CMK (cell line): ENCODE data around the gene GLB1L.
A peak's percentile ranks its signal among the peaks of the same experiment; 100 is the strongest.
"Not testable (repeated sequence)": the region's sequence is repeated elsewhere in the genome, so short reads cannot be mapped to it uniquely, and the experiment has no call there.

ENCODE experiments used
- DNase-seq: peaks from one replicate; pipeline ENCODE4 v3.0.0-alpha.2; 2010; ENCODE audit warnings: low read depth

The GLB1L gene

GRCh38 chr2:219206328-219207133 lies 38.7 kb downstream of the GLB1L start, which contains the start of gene ZFAND2B:
TSS of gene ZFAND2B (plus strand) at chr2:219206782. CDS start at chr2:219206988, 206 bp downstream.
- peak; percentile 80 for DNase-seq

DNA sequence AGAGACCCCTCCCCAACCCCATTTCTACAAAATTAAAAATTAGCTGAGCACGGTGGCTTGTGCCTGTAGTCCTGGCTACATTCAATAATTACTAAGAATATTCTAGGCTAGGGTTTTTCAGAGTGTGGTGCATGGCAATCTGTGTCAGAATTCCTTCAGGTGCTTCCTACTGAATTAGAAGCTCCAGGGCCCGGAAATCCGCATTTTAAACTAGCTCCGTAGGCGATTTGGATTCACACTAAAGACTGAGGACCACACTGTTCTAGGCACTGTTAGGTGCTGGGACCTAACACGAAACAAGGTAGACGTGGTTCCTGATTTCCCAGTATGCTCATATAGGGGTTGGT lies 39.3 kb downstream of the GLB1L start:
- no peak for DNase-seq

DNA sequence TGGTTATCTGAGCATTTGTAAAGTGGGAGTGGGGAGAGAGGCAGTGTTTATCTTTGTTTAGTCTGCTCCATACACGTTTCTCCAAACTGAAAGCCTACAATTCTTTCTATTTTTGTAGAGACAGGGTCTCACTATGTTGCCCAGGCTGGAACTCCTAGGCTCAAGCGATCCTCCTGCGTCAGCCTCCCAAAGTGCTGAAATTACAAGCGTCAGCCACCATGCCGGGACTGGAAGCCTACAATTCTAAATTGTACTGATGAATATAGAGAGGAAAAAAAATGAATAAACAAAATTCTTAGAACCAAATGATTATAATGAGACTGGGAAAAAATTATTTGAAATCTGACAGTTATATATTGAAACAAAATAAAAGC lies 40.1 kb downstream of the GLB1L start:
- DNase-seq: no peak

DNA sequence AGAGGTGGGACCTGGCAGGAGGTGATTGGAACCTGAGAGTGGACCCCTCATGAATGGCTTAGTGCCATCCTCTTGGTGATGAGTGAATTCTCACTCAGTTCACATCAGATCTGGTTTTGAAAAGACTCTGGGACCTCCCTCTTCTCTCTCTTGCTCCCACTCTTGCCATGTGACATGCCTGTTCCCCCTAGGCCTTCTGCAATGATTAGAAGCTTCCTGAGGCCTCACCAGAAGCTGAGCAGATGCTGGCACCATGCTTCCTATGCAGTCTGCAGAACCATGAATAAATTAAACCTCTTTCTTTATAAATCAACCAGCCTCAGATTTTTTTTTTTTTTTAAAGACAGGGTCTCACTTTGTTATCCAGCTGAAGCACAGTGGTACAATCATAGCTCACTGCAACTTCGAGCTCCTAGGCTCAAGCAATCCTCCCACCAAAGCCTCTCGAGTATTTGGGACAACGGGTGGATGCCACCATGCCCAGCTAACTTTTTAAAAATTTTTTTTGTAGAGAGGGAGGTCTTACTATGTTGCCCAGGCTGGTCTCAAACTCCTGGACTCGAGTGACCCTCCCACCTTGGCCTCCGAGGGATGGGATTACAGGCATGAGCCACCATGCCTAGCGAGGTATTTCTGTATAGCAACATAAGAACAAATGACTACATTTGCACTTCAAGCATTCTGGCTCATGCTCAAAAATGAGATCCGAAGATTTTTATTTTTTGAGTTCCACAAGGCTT lies 40.6 kb downstream of the GLB1L start:
- no peak for DNase-seq

DNA sequence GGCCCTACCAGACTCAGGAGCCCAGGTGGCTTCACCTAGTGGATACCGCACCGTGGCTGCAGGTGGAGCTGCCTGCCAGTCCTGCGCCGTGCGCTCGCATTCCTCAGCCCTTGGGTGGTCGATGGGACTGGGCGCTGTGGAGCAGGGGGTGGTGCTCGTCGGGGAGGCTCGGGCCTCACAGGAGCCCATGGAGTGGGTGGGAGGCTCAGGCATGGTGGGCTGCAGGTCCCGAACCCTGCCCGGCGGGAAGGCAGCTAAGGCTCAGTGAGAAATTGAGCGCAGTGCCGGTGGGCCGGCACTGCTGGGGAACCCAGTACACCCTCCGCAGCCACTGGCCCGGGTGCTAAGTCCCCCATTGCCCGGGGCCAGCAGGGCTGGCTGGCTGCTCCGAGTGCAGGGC lies 43.9 kb downstream of the GLB1L start:
- DNase-seq: not testable (repeated sequence)

- DNase-seq: not testable (repeated sequence)
These were observed 44.5 kb downstream of the GLB1L start for GRCh38 chr2:219200502-219201326.

- no peak for DNase-seq
These were observed 45.6 kb downstream of the GLB1L start for GRCh38 chr2:219199470-219200211.

DNA sequence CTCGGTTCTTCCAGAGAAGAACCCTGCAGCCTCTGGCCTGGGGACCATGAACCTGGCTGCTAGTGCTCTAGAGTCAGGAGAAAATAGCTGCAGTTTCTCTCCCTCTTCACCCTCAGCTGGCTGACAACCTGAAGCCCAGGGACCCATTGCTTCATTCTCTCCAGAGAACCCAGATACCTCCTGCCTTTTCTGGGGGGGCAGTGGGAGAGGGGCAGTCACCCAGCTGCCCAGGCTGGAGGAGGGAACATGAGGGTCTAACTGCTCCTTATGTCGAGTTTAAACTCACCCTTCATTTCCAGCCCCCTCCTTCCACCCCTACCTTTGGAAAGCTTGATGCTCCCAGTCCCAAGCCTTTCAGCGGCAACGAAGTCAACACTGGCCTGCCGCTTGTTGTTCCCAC lies 46.3 kb downstream of the GLB1L start:
- DNase-seq: no peak

DNA sequence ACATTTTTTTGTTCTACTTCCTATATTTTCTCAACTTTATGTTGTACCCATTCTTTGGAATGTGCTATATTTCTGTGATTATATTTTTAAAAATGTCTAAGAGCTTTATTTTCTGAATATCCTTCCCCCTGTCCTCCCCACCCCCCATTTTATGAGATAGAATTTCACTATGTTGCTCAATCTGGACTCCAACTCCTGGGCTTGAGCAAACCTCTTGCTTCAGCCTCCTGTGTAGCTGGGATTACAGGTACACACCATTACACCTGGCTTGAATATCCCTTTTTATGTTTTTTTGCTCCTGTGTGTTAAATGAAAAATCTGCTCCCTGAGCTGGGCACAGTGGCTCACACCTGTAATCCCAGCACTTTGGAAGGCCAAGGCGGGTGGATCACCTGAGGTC lies 47.9 kb downstream of the GLB1L start:
- no peak for DNase-seq

DNA sequence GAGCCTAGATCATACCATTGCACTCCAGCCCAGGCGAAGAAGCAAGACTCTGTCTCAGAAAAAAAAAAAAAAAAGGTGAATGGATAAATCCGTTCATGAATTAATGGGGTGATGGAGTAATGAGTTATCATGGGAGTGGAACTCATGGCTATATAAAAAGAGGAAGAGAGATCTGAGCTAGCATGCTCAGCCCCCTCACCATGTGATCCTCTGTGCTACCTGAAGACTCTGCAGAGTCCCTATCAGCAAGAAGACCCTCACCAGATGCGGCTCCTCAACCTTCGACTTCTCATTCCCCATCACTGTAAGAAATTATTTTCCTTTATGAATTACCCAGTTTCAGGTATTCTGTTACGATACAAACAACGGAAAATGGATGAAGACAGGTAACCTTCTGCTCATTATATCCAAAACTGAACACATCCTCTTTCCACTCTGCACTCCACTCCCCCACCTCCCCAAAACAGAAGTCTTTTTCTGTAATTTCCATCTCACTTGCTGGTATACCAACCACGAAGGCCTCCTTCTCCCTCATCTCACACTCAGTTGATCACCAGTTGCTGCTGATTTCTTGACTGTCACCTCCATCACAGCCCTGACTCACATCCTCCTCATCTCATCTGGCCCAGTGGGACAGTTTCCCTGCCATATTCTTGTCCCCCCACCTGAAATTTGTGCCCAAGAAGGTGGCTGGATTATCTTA lies 58.3 kb downstream of the GLB1L start:
- DNase-seq: no peak
